ENCODE data around the gene LHFPL6.

DNA sequence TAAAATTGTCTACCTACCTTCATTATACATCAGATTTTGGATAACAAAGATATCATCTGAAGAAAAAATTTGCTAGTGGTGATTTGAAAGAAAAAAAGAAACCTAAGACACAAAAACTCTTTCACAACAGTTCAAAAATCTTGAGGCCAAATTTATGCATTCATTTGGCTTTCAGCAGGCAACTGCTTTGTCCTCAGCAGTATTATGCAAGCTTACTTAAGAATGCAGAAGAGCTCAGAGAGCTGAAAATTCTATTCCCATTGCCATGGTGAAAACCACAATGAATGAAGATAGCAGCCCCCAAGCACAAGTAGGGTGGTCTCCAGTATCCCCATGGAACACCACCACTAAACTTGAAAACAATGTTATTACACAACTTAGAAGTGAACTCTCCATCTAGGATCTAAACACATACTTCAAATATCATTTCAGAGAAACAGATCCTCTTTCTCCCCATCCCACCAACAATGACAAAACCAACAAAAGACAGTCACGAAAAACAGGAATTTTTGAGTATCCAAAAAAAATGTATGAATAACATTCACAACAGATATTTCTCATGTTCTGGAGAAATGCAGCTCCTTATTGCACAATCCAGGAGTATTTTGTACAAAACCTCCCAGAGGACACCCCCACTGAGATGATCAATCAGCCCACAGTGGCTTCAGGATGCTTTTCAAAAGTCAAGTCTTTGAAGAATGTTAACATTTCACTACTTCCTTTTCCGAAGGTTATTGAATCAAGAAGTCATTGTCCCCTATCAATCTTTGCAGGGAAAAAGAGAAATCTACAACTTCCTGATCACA, 192.7 kb downstream of the LHFPL6 start:
- TF ChIP-seq, protein P1, sequence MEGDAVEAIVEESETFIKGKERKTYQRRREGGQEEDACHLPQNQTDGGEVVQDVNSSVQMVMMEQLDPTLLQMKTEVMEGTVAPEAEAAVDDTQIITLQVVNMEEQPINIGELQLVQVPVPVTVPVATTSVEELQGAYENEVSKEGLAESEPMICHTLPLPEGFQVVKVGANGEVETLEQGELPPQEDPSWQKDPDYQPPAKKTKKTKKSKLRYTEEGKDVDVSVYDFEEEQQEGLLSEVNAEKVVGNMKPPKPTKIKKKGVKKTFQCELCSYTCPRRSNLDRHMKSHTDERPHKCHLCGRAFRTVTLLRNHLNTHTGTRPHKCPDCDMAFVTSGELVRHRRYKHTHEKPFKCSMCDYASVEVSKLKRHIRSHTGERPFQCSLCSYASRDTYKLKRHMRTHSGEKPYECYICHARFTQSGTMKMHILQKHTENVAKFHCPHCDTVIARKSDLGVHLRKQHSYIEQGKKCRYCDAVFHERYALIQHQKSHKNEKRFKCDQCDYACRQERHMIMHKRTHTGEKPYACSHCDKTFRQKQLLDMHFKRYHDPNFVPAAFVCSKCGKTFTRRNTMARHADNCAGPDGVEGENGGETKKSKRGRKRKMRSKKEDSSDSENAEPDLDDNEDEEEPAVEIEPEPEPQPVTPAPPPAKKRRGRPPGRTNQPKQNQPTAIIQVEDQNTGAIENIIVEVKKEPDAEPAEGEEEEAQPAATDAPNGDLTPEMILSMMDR (IDR thresholded peaks at IDR 0.05 in 8 of 11, conservative IDR thresholded peaks at IDR 0.05 in 3 of 11), result no peak
- no peak for TF ChIP-seq POLR2A (IDR thresholded peaks at IDR 0.05)
